HepG2 (cell line): ENCODE data around the gene CACHD1. TPM values are rescaled to one million over a fixed set of nuclear protein-coding genes. Genes with fewer than 3 reads are reported as not detected.

ENCODE experiments used
- ATAC-seq: fragments of 200-7000 bp; cut with Tn5 transposase; 3 replicates; pipeline ENCODE4 v1.9.1; 2020; ENCODE audit warnings: mild to moderate bottlenecking, moderate library complexity
- BruUV-seq: library from RNA; stranded (reverse); fragments of 400-500 nt; replicated peaks from 2 replicates; lab custom pipeline; 2021; lab: Mats Ljungman, UMichigan
- CTCF ChIA-PET: fragments of 300-600 bp; formaldehyde crosslinking; extraction: SDS; loops from one replicate; lab custom pipeline; 2021; ENCODE audit warnings: low total read pairs, inconsistent platforms, low intra/inter-chr PET ratio; lab: Yijun Ruan, JAX
- POLR2A ChIA-PET: fragments of 350-600 bp; sonication (Branson Sonifier 250); formaldehyde crosslinking; loops from one replicate; lab custom pipeline; 2020; ENCODE audit warnings: antibody characterized with exemption, inconsistent platforms; lab: Yijun Ruan, JAX
- DNase-seq: peaks from one replicate; pipeline ENCODE4 v3.0.0-alpha.2; 2015; ENCODE audit warnings: low spot score
- FAIRE-seq: peaks from 3 replicates; lab custom pipeline; 2011; peaks lifted over from hg19 to GRCh38; lab: Jason Lieb, UNC
- H2AFZ ChIP-seq: one replicate; pipeline ENCODE4 v1.6.1; 2011; ENCODE audit warnings: low read length, inconsistent platforms
- H3K27ac ChIP-seq: fragments of 300-600 bp; 3 replicates; pipeline ENCODE4 v1.8.0; 2011; ENCODE audit warnings: mixed run types, mild to moderate bottlenecking, mixed read lengths, low read length, inconsistent platforms; ENCODE audit not compliant: insufficient read depth; ENCODE audit errors: extremely low read length
- H3K27me3 ChIP-seq, 2 experiments: fragments of 200-600 bp in 1 of 2; 2 replicates in 1 of 2; 3 replicates in 1 of 2; pipeline versions ENCODE4 v1.6.0 to v1.8.0; 2011; ENCODE audit warnings: low read length in 2 of 2, mild to moderate bottlenecking in 2 of 2, moderate library complexity in 2 of 2, inconsistent platforms in 1 of 2; ENCODE audit not compliant: insufficient read depth in 2 of 2, control insufficient read depth in 1 of 2
- H3K36me3 ChIP-seq, 2 experiments: fragments of 200-600 bp in 1 of 2; replicated peaks in 1 of 2; 2 replicates in 1 of 2; 3 replicates in 1 of 2; pipeline versions ENCODE4 v1.5.1 to v1.8.0; 2011; ENCODE audit warnings: low read length in 2 of 2, inconsistent platforms in 1 of 2; ENCODE audit not compliant: insufficient read depth in 2 of 2, control insufficient read depth in 1 of 2
- H3K4me1 ChIP-seq: 2 replicates; pipeline ENCODE4 v1.5.1; 2012; ENCODE audit warnings: low read length, inconsistent platforms; ENCODE audit not compliant: insufficient read depth
- H3K4me2 ChIP-seq: 2 replicates; pipeline ENCODE4 v1.6.0; 2011; ENCODE audit warnings: low read depth, low read length, inconsistent platforms
- H3K4me3 ChIP-seq, 3 experiments: fragments of 200-600 bp in 1 of 3; sonication (generic), shearing (Covaris generic) in 1 of 3; replicated peaks in 1 of 3; 2 replicates each; pipeline ENCODE4 v1.5.1; 2011 to 2016; ENCODE audit warnings: low read length in 3 of 3, inconsistent platforms in 2 of 3, low read depth in 2 of 3, mild to moderate bottlenecking in 2 of 3, control low read depth in 1 of 3, mixed read lengths in 1 of 3; ENCODE audit not compliant: insufficient read depth in 1 of 3
- H3K79me2 ChIP-seq: one replicate; pipeline ENCODE4 v1.6.1; 2011; ENCODE audit warnings: low read length, inconsistent platforms; ENCODE audit not compliant: insufficient read depth
- H3K9ac ChIP-seq: 2 replicates; pipeline ENCODE4 v1.6.0; 2011; ENCODE audit warnings: mild to moderate bottlenecking, low read depth, low read length, inconsistent platforms; ENCODE audit not compliant: insufficient read depth
- H3K9me3 ChIP-seq: 2 replicates; pipeline ENCODE4 v1.5.1; 2012; ENCODE audit warnings: mild to moderate bottlenecking, low read length
- H4K20me1 ChIP-seq: 2 replicates; pipeline ENCODE4 v1.6.0; 2011; ENCODE audit warnings: inconsistent platforms, mild to moderate bottlenecking, low read length, moderate library complexity; ENCODE audit not compliant: insufficient read depth
- GFI1 ChIP-seq: sonication (generic); formaldehyde crosslinking; IDR thresholded peaks from 2 replicates; pipeline ENCODE4 v1.5.0; 2020; ENCODE audit warnings: missing genetic modification reagents, mild to moderate bottlenecking, borderline replicate concordance
- NPAS2 ChIP-seq: sonication (generic); formaldehyde crosslinking; IDR thresholded peaks from 2 replicates; pipeline ENCODE4 v1.8.0; 2022; ENCODE audit warnings: mild to moderate bottlenecking, missing genetic modification reagents, borderline replicate concordance
- RFXANK ChIP-seq: IDR thresholded peaks from 2 replicates; pipeline ENCODE4 v1.6.1; 2016
- SIN3A ChIP-seq: IDR thresholded peaks from 2 replicates; pipeline ENCODE4 v1.6.1; 2011; ENCODE audit warnings: low read depth, mild to moderate bottlenecking, control low read depth, low read length, borderline replicate concordance
- SOX13 ChIP-seq, 3 experiments: fragments of 450-650 bp in 1 of 3; sonication (generic) in 1 of 3; formaldehyde crosslinking in 1 of 3; IDR thresholded peaks in 2 of 3; conservative IDR thresholded peaks in 1 of 3; 2 replicates each; pipeline versions ENCODE4 v1.5.0 to v1.6.1; 2016 to 2020; ENCODE audit warnings: antibody characterized with exemption in 1 of 3, mild to moderate bottlenecking in 1 of 3, missing compliant biosample characterization in 1 of 3, missing genetic modification reagents in 1 of 3, moderate library complexity in 1 of 3
- TEAD3 ChIP-seq: optimal IDR thresholded peaks from 2 replicates; pipeline ENCODE3; 2016; ENCODE audit warnings: borderline replicate concordance
- ZNF274 ChIP-seq: sonication (generic); formaldehyde crosslinking; IDR thresholded peaks from 2 replicates; pipeline ENCODE4 v1.5.1; 2020; ENCODE audit warnings: mild to moderate bottlenecking, missing genetic modification reagents
- ZNF547 ChIP-seq: sonication (generic); formaldehyde crosslinking; IDR thresholded peaks from 2 replicates; pipeline ENCODE4 v1.5.1; 2020; ENCODE audit warnings: mild to moderate bottlenecking, missing genetic modification reagents
- ZNF816 ChIP-seq: sonication (generic); formaldehyde crosslinking; IDR thresholded peaks from 2 replicates; pipeline ENCODE4 v1.8.0; 2022; ENCODE audit warnings: missing genetic modification reagents, mild to moderate bottlenecking, borderline replicate concordance
- WGBS: methylation state at CpG from one replicate; pipeline ENCODE4 v1.1.6; 2017; ENCODE audit warnings: low lambda C conversion rate; 5-methylcytosine and 5-hydroxymethylcytosine counted together
- in situ Hi-C: cut with HindIII; loops from 2 replicates; pipeline ENCODE4 v1.10.0; 2017; ENCODE audit warnings: low pct_unique_long_range_greater_than_20kb; ENCODE audit not compliant: extremely low pct_ligation_motif_present
- intact Hi-C: fragments of 100-400 bp; cut with micrococcal nuclease; formaldehyde crosslinking; loops from one replicate; pipeline ENCODE4 v1.10.0; 2022; ENCODE audit not compliant: unreplicated experiment
- polyA plus RNA-seq, 8 experiments: library from polyadenylated mRNA; depleted of rRNA in 3 of 8; stranded (reverse) in 7 of 8; unstranded in 1 of 8; fragments of >200 nt; fragmentation: Illumina TruSeq in 4 of 8; extraction: Trizol in 4 of 8; gene quantifications; 2 replicates each; pipeline versions ENCODE4 v1.2.1 to v1.2.3, GENCODE V29; 2011 to 2016; ENCODE audit warnings: low read depth in 4 of 8, missing spikeins in 1 of 8, mixed read lengths in 1 of 8; ENCODE audit not compliant: insufficient read depth in 1 of 8
- total RNA-seq, 5 experiments: library from RNA; depleted of rRNA; stranded (reverse); fragments of >200 nt; fragmentation: Illumina TruSeq; extraction: Trizol; gene quantifications; 2 replicates each; pipeline ENCODE4 v1.2.3, GENCODE V29; 2016; ENCODE audit warnings: low read depth in 1 of 5
- TF ChIP-seq, protein P1 (sequence below): sonication (generic); formaldehyde crosslinking; IDR thresholded peaks from 2 replicates; pipeline ENCODE4 v1.8.1; 2023; ENCODE audit warnings: mild to moderate bottlenecking, missing genetic modification reagents, borderline replicate concordance
- TF ChIP-seq, protein P2 (sequence below): sonication (generic); formaldehyde crosslinking; IDR thresholded peaks from 2 replicates; pipeline ENCODE4 v1.4.0; 2020; ENCODE audit warnings: missing genetic modification reagents
- TF ChIP-seq, protein P3 (sequence below): sonication (generic); formaldehyde crosslinking; IDR thresholded peaks from 2 replicates; pipeline ENCODE4 v1.8.0; 2022; ENCODE audit warnings: missing genetic modification reagents, mild to moderate bottlenecking, inconsistent platforms, borderline replicate concordance
- TF ChIP-seq, protein P4 (sequence below): sonication (generic); formaldehyde crosslinking; IDR thresholded peaks from 2 replicates; pipeline ENCODE4 v1.4.0; 2020; ENCODE audit warnings: mild to moderate bottlenecking, missing genetic modification reagents

Gene CACHD1
- total and polyA plus RNA-seq, 2 of the 13 experiments (the other 11 are each of a cell fraction or from before 2014, with no cell fraction given): 0.11 TPM; not detected in 1

GRCh38 chr1:64584479-64584878 is 114.5 kb downstream of the CACHD1 start:
- no peak overlapping the region for H2AFZ ChIP-seq
- FAIRE-seq: no peak
- ChIA-PET CTCF (no interaction called here), POLR2A (no interaction called here)
- intact Hi-C loops (no loop called here), in situ Hi-C loops (no loop called here)
- H3K4me1 ChIP-seq: no peaks in the 10 kb centered on the region
- BruUV-seq: no TSS peak
- no peaks in the 10 kb centered on the region for H3K9me3 ChIP-seq
- no peaks in the 10 kb centered on the region; a peak in 1 of 5 replicates for H3K27me3 ChIP-seq
- no peak overlapping the region for H3K4me3 ChIP-seq
- no peaks in the 10 kb centered on the region for H4K20me1 ChIP-seq
- ATAC-seq: no peak
- no peak overlapping the region for H3K4me2 ChIP-seq
- no peaks in the 10 kb centered on the region for H3K36me3 ChIP-seq
- H3K9ac ChIP-seq: no peak overlapping the region
- H3K27ac ChIP-seq: no peak overlapping the region
- H3K79me2 ChIP-seq: no peaks in the 10 kb centered on the region
- WGBS: 0% methylated on average over 1 of the region's 1 CpG
- no peak for DNase-seq
- TF ChIP-seq SOX13 (IDR thresholded peaks at IDR 0.05) (no peak), SOX13 (CRISPR knock-in tag; conservative IDR thresholded peaks at IDR 0.05 in 1 of 2, IDR thresholded peaks at IDR 0.05 in 1 of 2) (no peak), SIN3A (no peak), GFI1 (CRISPR knock-in tag) (no peak), ZNF816 (CRISPR knock-in tag) (no peak), NPAS2 (CRISPR knock-in tag) (no peak), TEAD3 (CRISPR knock-in tag) (no peak), RFXANK (CRISPR knock-in tag) (no peak), ZNF547 (CRISPR knock-in tag) (no peak), ZNF274 (no peak)
- TF ChIP-seq, protein P1, sequence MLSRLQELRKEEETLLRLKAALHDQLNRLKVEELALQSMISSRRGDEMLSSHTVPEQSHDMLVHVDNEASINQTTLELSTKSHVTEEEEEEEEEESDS: no peak
- TF ChIP-seq, protein P2, sequence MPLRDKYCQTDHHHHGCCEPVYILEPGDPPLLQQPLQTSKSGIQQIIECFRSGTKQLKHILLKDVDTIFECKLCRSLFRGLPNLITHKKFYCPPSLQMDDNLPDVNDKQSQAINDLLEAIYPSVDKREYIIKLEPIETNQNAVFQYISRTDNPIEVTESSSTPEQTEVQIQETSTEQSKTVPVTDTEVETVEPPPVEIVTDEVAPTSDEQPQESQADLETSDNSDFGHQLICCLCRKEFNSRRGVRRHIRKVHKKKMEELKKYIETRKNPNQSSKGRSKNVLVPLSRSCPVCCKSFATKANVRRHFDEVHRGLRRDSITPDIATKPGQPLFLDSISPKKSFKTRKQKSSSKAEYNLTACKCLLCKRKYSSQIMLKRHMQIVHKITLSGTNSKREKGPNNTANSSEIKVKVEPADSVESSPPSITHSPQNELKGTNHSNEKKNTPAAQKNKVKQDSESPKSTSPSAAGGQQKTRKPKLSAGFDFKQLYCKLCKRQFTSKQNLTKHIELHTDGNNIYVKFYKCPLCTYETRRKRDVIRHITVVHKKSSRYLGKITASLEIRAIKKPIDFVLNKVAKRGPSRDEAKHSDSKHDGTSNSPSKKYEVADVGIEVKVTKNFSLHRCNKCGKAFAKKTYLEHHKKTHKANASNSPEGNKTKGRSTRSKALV: no peak
- TF ChIP-seq, protein P3, sequence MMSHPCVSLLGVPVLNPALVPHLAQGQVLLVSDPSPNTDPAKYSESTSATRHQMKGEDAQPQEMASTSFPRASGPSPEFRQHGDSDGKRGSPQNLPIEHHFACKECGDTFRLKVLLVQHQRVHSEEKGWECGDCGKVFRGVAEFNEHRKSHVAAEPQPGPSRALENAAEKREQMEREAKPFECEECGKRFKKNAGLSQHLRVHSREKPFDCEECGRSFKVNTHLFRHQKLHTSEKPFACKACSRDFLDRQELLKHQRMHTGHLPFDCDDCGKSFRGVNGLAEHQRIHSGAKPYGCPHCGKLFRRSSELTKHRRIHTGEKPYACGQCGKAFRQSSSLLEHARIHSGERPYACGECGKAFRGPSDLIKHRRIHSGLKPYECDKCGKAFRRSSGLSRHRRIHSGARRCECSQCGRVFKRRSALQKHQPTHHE (CRISPR knock-in tag): no peak
- TF ChIP-seq, protein P4, sequence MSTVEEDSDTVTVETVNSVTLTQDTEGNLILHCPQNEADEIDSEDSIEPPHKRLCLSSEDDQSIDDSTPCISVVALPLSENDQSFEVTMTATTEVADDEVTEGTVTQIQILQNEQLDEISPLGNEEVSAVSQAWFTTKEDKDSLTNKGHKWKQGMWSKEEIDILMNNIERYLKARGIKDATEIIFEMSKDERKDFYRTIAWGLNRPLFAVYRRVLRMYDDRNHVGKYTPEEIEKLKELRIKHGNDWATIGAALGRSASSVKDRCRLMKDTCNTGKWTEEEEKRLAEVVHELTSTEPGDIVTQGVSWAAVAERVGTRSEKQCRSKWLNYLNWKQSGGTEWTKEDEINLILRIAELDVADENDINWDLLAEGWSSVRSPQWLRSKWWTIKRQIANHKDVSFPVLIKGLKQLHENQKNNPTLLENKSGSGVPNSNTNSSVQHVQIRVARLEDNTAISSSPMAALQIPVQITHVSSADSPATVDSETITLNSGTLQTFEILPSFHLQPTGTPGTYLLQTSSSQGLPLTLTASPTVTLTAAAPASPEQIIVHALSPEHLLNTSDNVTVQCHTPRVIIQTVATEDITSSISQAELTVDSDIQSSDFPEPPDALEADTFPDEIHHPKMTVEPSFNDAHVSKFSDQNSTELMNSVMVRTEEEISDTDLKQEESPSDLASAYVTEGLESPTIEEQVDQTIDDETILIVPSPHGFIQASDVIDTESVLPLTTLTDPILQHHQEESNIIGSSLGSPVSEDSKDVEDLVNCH: no peak
